ENCODE data around the gene TFDP1.
"Not testable (repeated sequence)": the region's sequence is repeated elsewhere in the genome, so short reads cannot be mapped to it uniquely, and the experiment has no call there.

TFDP1 gene

DNA sequence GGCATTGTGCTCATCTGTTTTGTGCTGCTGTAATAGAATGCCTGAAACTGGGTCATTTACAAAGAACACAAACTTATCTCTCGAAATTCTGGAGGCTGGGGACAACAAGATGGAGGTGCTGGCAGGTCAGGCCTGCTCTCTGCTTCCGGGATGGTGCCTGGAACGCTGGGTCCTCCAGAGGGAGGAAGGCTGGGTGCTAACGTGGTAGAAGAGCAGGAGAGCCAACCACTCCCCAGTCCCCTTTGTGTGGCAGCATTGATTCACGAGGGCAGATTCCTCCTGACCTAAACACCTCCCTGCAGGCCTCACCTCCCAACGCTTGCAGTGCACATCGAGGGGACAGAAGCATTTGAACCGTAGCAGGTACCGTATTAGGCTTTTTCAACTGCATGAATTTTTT lies 34.1 kb upstream of the TFDP1 start:
- DNase-seq (ENCODE audit: low read depth, low spot score): no peak

DNA sequence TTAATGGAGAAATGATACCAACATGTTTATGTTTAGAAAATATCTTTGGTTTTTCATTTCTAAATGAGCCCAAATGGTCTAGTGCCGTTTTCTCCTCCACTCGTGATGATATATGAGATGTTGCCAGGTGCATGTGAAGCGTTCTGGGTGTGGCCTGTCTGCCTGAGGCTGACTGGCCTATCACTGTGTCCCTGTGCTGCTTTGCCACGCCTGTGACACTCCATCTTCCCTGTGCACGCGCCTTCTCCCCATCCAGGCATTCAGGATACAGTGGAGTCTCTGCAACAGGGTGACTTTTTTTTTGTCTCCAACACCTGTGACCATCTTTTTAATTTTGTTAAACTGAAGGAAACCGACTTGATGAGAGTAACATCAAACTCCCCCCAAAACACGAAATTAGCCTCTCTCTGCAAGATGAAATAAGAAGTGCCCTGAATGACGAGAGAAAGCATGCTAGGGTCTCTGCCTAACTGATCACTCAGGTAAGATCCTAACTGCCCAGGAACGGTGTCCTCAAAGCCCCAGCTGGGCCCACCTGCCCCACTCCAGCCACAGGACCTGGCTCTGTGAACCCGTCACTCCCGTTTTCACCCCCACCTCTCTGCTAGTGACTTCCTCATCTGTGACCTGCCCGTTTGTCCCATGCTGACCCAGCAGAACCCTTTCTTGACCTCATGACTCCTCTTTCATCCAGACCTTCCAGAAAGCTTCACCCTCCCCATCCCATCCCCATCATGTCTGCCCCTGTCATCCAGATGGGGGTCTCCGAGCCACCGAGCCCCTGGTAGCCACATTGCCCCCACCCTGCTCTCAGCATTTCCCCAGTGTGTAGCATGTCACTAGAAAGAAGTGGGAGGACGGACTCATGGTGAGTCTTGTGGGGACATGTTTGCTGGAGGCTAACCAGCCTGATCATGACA lies 33.2 kb upstream of the TFDP1 start:
- no peak for DNase-seq (ENCODE audit: low read depth, low spot score)

DNA sequence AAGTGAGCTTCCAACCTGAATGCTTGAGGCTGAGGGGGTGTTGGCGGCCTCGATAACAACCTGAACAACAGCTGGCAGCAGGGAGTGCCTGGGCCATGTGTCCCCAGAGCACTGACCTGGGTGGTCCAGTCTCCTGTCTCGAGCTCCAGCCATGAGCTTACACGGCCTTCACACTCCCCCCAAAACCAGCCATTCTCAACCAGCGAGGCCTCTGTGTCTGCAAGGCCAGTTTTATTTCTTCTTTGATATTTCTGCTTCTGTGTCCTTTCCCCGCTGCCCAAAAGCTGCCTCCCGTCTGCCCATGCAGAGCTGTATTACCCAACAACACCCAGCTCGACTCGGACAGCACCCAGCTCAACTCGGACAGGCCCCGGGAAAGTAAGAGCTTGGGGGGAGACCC lies 32.5 kb upstream of the TFDP1 start:
- no peak for DNase-seq (ENCODE audit: low read depth, low spot score)

DNA sequence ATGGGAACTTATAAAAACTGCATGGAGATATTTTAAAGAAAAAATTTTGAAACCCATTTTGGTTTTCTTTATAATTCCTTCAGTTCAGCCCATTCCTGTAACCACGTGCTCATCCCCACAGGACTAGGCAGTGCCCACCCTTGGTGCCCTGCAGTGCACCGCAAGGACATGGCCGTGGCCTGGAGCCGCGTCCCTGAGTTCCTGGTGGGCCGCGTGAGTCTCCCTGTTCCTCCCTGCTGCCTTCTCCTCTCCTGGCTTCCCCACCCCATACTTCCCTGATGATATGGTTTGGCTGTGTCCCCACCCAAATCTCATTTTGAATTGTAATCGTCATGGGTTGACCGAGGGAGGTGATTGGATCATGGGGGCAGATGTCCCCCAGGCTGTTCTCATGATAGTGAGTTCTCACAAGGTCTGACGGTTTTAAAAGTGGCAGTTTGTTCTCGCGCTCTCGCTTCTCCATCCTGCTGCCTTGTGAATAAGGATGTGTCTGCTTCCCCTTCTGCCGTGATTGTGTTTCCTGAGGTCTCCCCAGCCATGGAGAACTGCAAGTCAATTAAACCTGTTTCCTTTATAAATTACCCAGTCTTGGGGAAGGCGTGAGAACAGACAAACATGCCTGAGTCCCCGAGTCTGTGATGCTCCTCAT lies 31.6 kb upstream of the TFDP1 start:
- DNase-seq (ENCODE audit: low read depth, low spot score): no peak

DNA sequence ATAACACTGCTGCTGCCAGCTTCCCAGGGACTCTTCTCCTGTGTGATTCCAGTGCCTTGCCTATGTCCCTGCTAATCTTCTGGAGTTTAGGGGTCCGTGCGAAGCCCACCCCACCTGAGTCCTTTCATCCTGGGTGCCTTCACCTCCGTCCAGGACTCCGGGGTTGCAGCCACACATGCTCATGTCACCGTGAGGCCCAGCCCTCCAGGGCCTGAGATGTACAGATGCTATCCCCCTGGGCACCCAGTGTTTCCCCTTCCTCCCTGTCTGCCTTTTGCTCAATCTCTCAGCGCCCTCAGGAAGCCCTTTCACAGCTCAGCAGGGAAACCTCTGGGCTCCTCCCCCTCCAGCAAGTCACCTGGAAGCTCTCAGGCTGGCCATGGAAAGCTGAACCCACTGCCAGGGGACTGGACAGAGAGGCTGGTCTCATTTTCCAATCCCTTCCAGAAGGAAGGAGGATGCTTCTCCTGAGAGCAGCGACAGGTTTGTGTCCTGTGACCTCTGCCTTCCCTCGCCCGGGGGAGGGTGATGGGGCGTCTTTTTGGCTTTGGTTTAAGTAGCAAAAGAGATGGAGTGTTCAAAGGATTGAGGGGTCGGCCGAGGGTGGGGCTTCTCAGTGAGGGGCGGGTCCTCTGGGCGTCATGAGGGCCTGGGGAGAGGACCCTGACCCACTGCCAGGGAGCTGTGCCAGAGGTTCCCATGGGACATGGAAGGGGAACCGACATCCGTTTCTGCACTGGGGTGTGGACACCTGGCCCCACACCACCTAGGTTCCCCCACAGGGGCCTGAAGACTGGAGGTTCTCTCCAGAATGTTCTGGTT lies 30.8 kb upstream of the TFDP1 start:
- no peak for DNase-seq (ENCODE audit: low read depth, low spot score)

DNA sequence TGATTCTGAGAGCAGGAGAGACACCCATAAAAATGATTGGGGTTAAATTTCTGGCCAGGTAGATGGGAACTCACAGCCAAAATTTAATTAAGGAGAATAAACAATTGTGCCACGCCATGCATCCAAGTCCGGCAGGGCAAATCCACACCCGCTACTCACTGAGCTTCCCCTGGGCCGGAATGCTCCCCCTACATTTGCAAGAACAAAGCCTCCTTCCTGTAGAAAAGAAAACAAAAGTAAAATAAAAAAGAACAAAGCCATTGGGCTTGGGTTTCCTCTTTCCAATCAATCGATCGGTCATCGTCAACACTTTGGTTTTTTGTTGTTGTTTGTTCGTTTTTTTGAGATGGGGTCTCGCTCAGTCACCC lies 30.2 kb upstream of the TFDP1 start:
- no peak for DNase-seq (ENCODE audit: low read depth, low spot score)

DNA sequence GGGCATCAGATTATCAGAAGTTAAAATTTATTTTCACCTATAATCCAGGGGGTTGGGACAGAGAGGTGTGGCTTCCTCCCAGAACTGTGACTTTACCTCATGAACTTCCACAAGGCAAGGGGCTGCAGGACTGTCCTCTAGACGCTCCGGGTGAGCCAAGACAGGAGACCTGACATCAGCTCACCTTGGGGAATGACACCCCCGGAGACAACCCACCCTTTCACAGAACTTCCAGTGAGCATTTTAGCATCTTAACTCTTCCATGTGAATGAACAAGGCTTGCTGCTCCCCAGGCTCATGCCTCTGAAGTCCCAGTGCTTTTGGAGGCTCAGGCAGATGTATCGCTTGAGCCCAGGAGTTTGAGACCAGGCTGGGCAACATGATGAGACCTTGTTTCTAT lies 29.4 kb upstream of the TFDP1 start:
- DNase-seq (ENCODE audit: low read depth, low spot score): no peak

DNA sequence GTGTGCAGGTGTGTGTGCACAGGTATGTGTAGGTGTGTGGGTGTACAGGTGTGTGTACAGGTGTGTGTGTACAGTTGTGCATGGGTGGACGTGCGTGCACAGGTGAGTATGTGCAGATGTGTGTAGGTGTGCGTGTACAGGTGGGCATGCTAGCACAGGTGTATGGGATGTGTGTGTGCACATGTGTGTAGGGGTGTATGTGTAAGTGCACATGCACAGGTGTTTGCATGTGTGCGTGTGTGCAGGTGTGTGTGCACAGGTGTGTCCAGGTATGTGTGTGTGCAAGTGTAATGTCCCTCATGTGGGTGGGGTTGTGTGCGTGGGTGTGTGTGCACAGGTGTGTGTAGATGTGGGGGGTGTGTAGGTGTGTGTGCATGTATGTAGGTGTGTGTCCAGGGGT lies 27.5 kb upstream of the TFDP1 start:
- no peak for DNase-seq (ENCODE audit: low read depth, low spot score)

DNA sequence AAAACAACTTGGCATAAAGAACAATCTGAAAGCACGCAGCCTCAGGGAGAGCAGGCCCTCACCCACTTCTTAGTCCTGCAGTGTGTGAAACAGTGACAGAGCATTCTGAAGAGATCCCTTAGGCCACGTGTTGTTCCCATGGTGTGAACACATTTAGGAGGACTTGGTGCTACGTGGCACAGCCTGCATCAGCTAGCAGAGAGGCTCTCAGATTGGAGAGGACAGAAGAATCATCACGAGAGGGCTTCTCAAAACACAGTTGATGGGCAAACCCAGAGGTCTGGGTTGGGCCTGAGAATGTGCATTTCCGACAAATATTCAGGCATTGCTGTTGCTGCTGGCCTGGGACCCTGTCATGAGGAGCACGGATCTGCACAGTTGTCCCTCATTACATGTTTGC lies 26.1 kb upstream of the TFDP1 start:
- DNase-seq (ENCODE audit: low read depth, low spot score): no peak

DNA sequence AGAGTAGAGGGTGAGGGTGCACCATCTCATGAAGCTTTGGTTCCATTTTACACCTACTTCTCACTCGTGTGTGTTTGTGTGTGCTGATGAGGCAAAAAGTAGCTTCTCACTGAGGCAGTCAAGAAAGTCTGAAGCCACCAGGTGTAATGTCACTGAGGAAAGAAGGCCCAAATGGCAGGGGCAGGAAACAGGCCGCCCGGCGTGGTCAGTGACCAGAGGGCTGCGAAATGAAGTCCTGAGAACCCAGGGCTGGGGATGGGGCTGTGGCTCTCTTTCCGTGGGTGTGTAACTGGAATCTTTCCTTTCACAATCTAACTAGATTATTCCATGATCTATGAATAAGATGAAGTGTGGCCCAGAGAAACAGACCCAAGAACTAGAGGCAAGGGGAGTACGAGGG lies 25.5 kb upstream of the TFDP1 start:
- DNase-seq (ENCODE audit: low read depth, low spot score): no peak

DNA sequence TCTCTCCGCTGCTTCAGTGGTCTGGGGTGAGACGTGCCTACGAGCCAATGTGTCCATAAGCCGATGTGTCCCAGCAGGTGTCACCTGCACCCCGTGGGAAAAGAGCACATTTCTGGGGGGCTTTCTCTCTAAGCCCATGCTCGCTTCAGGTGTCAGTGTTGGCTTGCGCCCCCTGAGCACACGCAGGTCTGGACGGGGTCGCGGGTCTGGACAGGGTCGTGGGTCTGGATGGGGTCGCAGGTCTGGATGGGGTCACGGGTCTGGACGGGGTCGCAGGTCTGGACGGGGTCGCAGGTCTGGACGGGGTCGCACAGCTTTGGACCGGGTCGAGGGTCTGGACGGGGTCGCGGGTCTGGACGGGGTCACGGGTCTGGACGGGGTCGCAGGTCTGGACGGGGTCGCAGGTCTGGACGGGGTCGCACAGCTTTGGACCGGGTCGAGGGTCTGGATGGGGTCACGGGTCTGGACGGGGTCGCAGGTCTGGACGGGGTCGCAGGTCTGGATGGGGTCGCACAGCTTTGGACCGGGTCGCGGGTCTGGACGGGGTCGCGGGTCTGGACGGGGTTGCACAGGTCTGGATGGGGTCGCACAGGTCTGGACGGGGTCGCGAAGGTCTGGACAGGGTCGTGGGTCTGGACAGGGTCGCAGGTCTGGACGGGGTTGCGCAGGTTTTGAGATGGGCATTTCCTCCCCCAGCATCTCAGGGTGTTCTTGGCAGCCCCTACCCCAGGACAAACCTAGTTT lies 24.5 kb upstream of the TFDP1 start:
- DNase-seq (ENCODE audit: low read depth, low spot score): no peak

DNA sequence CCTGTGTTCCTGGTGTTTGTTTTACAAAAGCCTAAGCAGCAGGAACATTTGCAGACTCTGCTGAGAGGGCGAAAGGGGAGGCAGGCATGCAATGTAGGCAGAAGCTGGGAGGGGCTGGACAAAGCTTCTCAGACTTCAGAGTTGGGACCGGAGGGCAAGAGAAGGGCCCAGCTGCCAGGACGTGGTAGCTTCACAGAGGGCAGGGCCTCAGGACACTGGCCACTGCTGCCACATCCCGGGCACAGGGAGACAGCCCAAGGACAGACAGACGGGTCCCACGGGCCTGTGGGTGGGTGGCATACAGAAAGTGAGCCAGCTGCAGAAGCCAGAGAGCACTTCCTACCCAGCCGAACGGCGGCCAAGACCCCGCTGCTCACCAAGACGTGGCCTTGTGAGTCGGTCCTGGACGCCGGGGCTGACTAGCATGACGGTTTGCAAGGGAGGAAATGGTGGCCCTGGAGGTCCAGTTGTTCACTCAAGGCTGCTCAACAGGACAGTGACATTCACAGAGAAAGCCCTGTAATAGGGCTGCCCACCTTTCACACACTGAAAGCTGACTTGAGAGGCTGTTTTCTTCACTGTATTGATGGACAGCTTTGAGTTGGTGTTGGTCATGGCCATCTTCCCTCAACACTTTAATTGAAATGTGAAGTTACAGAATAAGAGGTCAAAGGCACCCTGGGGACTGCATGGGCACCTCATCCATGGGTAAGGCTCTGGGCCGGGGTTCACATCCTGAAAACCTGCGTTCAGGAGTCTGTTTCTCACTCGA lies 23.7 kb upstream of the TFDP1 start:
- DNase-seq (ENCODE audit: low read depth, low spot score): no peak

DNA sequence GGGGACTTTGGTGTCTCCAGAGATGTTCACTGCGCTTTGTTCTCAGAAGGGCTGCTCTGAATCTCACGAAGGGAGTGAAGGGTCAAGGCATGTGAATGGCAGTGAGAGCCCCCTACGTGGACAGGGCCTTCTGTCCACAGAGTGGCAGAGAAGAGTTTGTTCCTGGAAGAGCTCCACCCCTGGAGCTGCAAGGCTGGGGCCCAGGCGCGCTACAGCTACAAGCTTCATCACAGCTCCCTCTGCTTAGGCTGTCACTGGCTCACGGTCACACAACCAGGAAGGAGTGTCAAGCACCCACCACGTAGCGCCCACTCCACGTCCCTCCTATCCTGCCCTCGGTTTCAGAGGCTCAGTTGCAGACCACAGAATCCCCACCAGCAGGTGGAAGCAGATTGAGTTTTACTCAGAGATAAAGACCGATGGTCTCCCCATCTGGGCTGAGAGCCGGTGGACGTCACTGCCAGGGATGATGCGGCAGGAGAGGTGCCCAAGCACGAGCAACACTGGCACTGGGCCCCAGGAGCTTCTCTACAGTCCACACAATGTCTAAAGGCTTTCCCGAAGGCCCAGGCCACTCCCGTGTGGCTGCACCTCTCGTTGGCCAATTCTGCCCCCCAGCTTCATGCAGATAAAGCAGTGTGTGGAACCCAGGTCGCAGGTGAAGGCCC lies 23.0 kb upstream of the TFDP1 start:
- DNase-seq (ENCODE audit: low read depth, low spot score): no peak

DNA sequence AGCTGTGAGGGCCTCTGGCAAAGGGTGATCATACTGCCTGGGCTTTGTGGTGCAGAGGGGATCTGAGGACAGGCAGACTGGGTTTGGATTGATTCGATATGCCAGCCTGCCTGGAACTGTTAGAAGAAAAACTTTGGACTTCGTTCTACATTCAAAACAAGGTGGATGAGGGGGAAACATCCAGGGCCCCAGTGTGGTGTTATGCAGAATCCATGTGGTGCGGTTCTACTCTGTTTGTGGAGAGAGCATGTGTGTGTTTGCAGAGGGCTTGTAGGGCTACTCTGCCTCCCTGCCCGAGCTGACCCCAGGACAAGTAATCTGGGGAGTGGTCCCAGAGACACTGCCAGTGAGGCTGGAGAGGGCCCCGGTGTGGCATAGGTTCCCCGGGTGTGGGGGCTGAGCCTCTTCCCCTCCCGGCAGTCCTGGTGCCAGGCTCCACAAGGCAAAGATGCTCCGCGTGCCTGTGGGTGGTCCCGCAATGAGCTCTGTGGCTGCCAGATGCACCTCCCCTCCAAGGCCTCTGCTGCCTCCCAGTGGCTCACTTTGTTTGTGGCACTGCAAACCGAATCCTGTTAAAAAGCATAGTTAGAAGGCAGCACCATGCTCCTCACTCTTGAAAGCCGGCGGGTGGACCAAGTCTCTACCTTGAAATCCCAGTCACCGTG lies 22.3 kb upstream of the TFDP1 start:
- peak; percentile 40 for DNase-seq (ENCODE audit: low read depth, low spot score)

DNA sequence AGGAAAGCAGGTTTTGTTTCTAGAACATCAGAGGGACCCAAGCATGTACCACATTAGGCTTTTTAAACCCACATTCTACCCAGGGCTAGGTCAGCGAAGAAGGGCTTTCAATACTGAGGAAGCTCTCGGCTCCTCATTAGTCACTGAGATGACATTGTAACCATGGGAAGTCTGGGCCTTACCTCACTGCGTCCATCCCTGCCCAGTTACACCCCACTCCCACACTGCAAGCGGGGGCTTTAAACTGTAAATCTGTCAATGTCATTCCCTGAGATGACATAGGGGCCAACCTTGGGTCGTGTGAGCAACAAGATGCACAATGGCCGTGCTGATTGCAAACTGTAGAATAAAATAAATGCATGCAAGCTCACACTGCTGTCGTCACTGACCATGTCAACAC lies 21.7 kb upstream of the TFDP1 start:
- DNase-seq (ENCODE audit: low read depth, low spot score): no peak

DNA sequence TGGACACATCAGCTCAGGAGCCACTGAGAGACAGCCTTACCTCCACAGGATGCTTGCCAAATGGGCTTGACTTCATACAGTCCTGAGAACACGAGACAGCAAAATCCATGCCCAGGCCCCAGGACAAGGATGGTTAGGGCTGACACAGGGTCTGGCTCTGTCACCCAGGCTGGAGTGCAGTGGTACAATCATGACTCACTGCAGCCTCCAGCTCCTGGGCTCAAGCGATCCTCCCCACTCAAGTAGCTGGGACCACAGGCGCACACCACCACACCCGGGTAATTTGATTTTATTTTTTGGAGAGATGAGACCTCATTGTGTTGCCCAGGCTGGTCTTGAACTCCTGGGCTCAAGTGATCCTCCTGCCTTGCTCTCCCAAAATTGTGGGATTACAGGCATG lies 21.0 kb upstream of the TFDP1 start:
- DNase-seq (ENCODE audit: low read depth, low spot score): not testable (repeated sequence)

DNA sequence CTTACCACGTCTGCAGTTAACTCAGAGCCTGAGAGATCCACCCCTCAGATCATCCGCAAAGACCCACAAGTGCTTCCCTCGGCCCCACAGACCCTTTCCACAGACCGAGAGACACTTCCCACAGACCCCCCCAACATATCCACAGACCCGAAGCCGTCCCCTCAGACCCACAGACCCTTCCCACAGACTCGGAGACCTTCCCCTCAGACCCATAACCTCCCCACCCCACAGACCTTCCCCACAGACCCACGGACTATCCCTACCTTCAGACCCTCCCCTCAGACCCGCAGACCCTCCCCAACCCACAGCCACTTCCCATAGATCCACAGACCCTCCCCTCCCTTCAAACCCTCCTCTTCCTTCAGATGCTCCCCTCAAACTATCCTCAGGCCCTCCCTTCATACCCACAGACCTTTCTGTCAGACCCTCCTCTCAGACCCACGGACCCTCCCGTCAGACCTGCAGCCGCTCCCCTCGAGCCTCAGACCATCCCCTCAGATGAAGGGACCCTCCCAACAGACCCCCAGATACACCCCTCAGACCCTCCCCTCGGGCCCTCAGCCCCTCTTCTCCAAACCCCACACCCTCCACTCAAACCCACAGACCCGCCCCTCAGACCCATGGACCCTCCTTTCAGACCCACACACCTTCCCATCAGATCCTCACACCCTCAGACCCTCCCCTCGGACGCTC lies 20.1 kb upstream of the TFDP1 start:
- DNase-seq (ENCODE audit: low read depth, low spot score): no peak

DNA sequence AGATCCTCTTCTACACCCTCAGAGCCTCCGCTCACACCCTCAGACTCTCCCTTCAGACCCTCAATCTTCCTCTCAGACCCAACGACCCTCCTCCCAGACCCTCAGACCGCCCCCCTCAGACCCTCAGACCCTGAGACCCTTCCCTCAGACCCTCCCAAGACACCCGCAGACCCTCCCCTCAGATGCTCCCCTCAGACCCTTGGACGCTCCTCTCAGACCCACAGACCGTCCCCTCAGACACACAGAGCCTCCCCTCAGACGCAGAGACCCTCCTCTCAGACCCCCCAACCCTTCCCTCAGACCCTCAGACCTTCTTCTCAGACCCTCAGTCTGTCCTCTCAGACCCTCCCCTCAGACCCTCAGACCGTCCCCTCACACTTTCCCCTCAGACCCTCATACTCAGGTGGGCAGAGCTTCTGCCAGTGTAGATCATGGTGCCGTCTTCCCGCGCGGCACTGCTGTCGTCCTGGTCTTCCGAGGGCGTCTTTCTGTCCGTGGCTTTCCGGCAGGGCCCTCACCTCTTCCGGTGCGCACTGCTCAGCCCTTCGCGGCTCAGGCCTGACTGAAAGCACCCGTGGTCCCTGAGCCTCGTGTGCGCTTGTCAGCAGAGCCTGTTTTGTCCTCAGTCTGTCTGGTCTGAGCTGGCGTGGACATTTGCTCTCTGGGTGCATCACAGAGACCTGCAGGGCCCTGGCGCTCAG lies 18.9 kb upstream of the TFDP1 start:
- no peak for DNase-seq (ENCODE audit: low read depth, low spot score)

DNA sequence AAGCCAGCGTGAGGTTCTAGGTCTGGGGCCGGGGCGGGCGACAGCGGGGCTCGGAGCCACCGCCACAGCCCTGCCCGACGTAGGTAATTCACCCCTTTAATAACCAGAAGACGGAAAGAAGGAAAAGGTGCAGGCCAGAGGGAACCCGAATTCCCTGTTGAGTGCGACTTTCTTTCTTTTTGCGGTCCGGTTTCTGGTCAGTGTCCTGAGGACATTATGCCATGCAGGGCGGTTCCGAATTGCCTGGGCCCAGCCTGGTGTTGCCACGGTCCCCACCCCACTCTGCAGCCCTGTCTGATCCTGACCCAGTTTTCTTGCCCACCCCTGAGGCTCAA lies 18.4 kb upstream of the TFDP1 start:
- DNase-seq (ENCODE audit: low read depth, low spot score): no peak
